ENCODE measurements around the gene SPOP. TPM values are rescaled to one million over a fixed set of nuclear protein-coding genes. Genes with fewer than 3 reads are reported as not detected.

Gene SPOP
- total and polyA plus RNA-seq, 2 of the 4 experiments (the other 2 are of a cell fraction) = 24.9 to 47.5 TPM

DNA sequence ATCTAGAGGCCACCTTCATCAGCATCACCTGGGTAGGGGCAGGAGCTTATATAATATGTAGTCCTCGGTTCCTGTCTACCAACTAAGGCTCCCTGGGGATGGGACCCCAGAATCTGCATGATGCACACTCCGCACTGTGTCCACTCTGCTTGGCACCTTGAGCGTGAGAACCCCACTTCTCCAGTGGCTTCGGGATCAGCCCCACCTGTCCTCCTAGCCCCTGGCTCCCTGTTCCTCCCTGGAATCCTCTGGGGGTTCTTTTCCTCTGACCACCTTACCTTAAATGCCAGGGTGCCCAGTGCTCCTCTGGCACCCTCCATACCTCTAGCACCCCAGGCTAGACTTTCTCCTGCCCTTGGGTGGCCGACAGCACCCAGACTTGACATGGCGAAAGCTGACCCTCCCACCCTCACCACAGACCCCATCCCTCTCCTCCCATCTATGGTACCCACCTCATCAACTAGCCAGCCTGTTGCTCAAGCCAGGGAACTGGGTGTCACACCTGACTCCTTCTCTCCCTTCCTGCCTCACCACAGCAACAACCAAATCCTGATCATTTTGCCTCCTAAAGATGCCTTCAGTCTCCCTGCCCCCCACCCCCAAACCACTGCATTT lies 105.0 kb downstream of the SPOP start:
- no CpG with 5 or more reads among the region's 6 CpGs for WGBS, 2 experiments (ENCODE audit: extremely low coverage in 2 of 2, insufficient read length in 1 of 2)
- no peak overlapping the region for H3K4ac ChIP-seq (ENCODE audit: low read depth, low read length)
- no peaks in the 10 kb centered on the region for H3K9me3 ChIP-seq (ENCODE audit: control insufficient read depth, insufficient read depth, low read length)
- H3K56ac ChIP-seq (ENCODE audit: extremely low read depth, insufficient read depth, low read length) = no peak overlapping the region
- H3K79me1 ChIP-seq (ENCODE audit: low read depth in 1 of 2, low read length in 2 of 2) = no peaks in the 10 kb centered on the region
- in situ Hi-C loops (cut with MboI; ENCODE audit: low sequenced_read_pairs) (loop anchor here (5.0 kb wide), 3 partner anchors 124 to 424 kb away; partner anchors contain the start of genes DLX3 and TAC4), dilution Hi-C loops (cut with HindIII; ENCODE audit: low sequenced_read_pairs, unreplicated experiment) (no loop called here), intact Hi-C loops (cut with micrococcal nuclease) (loop anchor here (5.0 kb wide), 1 partner anchor 104 kb away; the partner anchor contains the start of gene SPOP)
- no peak overlapping the region for H4K5ac ChIP-seq (ENCODE audit: low read depth, low read length)
- H3K4me1 ChIP-seq (ENCODE audit: control insufficient read depth, insufficient read depth, low read length) = peaks cover 4% of the 10 kb centered on the region; the same call in 1 of the 2 replicates
- no peak overlapping the region for H3K27ac ChIP-seq (ENCODE audit: insufficient read depth, low read length)
- H4K91ac ChIP-seq (ENCODE audit: insufficient read depth, low read depth, low read length) = no peak overlapping the region
- H3K4me2 ChIP-seq (ENCODE audit: low read depth, low read length) = no peak overlapping the region
- H3K27me3 ChIP-seq (ENCODE audit: control insufficient read depth, insufficient read depth, low read length) = peaks cover 61% of the 10 kb centered on the region
- ChIA-PET POLR2A (ENCODE audit: unreplicated experiment) (interaction anchor here (0.6 kb wide), 1 partner anchor 96 kb away, joined by 17 read pairs; no protein-coding TSS in a partner anchor), CTCF (interaction anchor here (0.9 kb wide), 1 partner anchor 123 kb away, joined by 3 read pairs; no protein-coding TSS in a partner anchor)
- H3K18ac ChIP-seq (ENCODE audit: low read depth, low read length) = no peak overlapping the region
- H3K9me1 ChIP-seq (ENCODE audit: insufficient read depth, low read length) = no peaks in the 10 kb centered on the region
- DNase-seq (no peak), ATAC-seq (ENCODE audit: low read depth) (no peak)
- no peak overlapping the region for H2BK120ac ChIP-seq (ENCODE audit: low read depth, low read length)
- H3K36me3 ChIP-seq (ENCODE audit: control insufficient read depth, insufficient read depth, low read length) = no peaks in the 10 kb centered on the region
- no peak overlapping the region for H2BK20ac ChIP-seq (ENCODE audit: low read depth, low read length)
- no TSS peak for BruUV-seq (replicated peaks)
- no peak overlapping the region for H4K8ac ChIP-seq (ENCODE audit: low read depth in 2 of 2, low read length in 2 of 2)
- H3K14ac ChIP-seq (replicated peaks; ENCODE audit: low read depth, low read length) = no peak overlapping the region
- H3K23ac ChIP-seq (ENCODE audit: low read depth, low read length) = no peak overlapping the region
- peaks cover 6% of the 10 kb centered on the region for H4K20me1 ChIP-seq (ENCODE audit: insufficient read depth, low read length)
- no peak overlapping the region for H3K4me3 ChIP-seq (ENCODE audit: insufficient read depth, low read depth, low read length)
- TF ChIP-seq FOS (IDR thresholded peaks at IDR 0.05; ENCODE audit: low read depth, low read length) = no peak
- TF ChIP-seq RAD21 (IDR thresholded peaks at IDR 0.05; ENCODE audit: low read length) = no peak
- no peak for TF ChIP-seq MAFK (IDR thresholded peaks at IDR 0.05; ENCODE audit: low read depth, low read length)
- H2BK5ac ChIP-seq (ENCODE audit: low read depth, low read length, poor library complexity, severe bottlenecking) = no peak overlapping the region
- H2AFZ ChIP-seq (replicated peaks; ENCODE audit: low read length, poor library complexity) = no peak overlapping the region
- H2AK5ac ChIP-seq (ENCODE audit: low read depth, low read length) = no peak overlapping the region
- H2BK15ac ChIP-seq (ENCODE audit: low read depth, low read length) = no peak overlapping the region
- no peak overlapping the region for H2AK9ac ChIP-seq (replicated peaks; ENCODE audit: low read depth, low read length, poor library complexity)
- H3K9ac ChIP-seq (ENCODE audit: low read depth, low read length) = no peak overlapping the region
